ENCODE data around the gene DAB2IP.
"Not testable (repeated sequence)": the region's sequence is repeated elsewhere in the genome, so short reads cannot be mapped to it uniquely, and the experiment has no call there.

Gene DAB2IP

GRCh38 chr9:121626012-121626411 lies 25.4 kb upstream of the DAB2IP start:
- no peak for DNase-seq

- DNase-seq = no peak
These were observed 24.0 kb upstream of the DAB2IP start for GRCh38 chr9:121627427-121627826.

- no peak for DNase-seq
These were observed 23.0 kb upstream of the DAB2IP start for GRCh38 chr9:121628401-121628800.

DNA sequence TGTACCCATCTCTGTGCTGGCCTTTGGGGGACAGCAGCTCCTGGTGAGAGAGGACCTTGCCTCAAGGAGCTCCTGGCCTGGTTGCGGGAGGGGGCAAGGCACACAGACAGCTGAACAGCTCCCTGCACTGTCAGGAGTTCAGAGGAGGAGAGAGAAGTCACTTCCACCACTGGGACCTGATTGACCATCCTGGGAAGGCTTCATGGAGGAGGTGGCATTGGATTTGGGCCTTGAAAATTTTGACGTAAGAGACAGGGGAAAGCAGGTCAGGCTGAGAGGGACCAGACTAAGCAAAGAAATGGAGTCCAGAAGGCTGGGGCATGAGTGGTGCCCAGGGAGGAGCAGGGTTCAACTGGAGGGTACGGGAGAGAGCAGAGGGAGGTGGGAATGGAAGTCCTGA lies 20.3 kb upstream of the DAB2IP start:
- no peak for DNase-seq

DNA sequence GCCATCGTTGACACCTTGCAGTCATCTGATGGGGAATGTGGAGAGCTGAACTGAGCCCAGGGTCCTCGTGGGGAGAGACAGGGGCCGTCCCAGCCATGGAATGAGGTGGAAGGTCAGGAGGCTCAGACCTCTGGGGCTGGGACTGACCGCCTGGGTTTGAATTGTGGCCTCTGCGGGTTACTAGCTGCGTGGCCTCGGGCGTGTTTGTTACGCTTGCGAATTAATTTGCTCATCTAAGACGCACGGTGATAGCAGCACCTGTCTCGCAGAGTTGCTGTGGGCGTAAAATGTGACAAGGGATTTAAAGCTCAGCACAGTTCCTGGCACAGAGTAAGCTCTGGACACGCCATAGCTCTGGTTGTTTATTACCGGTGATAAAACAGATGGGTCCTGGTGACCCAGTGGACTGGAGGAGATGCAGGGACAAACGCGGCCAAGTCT lies 19.4 kb upstream of the DAB2IP start:
- no peak for DNase-seq

GRCh38 chr9:121633119-121633714 lies 18.2 kb upstream of the DAB2IP start:
- no peak for DNase-seq

DNA sequence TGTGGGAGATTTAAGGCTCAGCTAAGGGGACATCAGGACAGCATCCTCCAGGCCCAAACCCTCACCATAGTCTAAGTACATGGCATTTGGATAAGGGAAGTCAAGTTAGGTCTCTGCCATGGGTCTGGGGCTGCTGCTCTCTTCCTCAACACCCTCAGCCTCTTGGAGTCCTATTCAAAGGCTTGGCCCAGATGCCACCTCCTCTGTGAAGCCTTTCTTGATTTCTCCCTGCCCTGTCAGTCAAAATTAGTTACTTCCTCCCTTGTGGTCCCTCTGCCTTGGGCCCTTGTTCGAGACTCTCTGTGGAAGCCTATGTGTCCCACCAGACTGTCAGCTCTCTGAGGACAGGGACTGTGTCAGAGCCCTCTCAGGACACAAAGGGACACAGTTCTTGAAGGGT lies 17.7 kb upstream of the DAB2IP start:
- no peak for DNase-seq

DNA sequence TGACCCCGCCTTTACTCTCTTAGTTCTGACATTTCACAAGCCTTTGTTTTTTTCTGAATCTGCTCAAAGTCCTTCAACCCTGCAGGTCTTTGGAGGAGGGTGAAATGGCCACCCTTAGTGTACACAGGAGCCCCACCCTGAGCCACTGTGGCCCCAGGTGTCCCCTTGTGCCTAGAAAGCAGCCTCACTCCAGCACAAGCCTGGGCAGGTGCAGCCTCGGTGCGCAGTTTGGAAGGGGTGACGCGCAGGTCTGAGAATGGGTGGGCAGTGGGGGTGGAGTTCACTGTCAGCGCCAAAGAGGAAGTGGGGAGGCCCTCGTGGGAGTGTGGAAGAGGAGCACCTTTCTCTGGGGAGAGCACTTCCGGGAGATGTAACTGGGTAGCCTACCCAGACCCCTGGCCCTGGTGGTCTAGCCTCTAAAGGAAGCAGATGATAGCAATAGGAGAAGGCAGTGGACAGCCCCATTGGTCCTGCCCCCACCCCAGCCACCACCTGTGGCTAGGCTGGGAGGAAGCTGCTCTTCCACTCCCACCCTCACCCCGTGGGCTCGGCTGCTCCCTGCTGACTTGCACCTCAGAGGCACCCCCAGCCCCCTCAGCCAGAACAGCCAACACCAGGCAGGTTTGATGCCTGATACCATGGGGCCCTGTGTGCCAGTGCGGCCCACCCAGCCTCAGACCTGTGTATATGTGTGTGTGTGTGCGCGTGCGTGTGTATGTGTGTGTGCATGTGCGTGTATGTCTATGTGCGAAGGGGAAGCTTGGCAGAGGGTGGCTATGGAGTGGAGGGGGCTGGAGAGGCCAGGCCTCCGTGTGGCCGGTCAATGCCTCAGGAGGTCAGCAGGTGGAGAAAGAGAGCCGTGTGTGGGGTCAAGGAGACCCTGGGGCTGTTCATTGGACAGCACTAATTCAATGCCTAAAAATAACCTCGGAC lies 16.8 kb upstream of the DAB2IP start:
- DNase-seq = no peak

DNA sequence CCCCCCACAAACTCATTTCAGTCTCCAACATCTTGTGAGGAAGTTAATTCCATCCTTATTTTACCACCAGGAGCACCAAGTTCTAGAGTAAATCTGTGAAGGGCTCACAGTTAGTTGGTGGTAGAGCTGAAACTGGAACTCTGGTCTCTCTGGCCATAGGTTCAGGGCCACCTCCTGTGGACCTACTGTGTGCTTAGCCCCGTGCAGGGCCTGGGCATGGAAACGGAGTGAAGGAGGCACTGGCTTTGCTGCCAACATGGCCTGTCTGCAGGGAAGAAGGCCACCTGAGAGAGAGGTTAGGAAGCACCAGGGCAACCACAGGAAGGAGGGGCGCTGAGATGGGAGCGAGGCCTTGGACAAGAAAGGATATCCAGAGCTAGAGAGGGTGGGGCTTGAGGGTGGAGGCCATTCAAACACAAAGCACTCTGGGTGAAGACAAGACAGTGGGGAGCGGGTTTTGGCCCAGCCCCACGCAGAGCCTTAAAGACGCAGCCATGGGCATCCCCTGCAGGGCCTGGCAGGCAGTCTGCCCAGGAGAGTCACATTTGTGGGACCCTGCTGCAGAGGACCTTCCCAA lies 16.0 kb upstream of the DAB2IP start:
- DNase-seq = no peak

DNA sequence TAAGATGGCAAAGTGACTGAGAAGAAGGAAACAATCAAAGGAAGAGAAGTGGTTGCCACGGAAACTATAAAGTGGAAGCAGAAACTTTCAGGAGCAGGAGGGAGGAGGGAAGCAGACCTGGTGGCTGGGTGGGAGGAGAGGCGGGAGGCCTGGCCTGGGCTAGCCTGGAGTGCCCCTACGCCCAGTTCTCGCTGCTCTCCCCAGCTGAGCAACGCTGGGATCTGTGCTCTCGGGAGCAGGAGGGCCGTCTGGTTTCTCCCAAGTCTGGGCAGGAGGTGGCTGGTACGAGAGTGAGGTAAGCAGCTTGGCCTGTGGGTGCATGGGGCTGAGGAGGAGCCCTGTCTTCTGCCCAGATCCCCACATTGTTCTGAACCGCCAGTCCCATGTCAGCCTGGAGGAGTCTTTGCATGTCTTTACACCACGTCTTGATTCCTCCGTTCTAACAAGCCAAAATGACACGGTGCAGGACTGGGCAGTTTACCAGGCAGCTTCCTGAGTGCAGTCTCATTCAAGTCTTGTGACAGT lies 15.0 kb upstream of the DAB2IP start:
- no peak for DNase-seq

DNA sequence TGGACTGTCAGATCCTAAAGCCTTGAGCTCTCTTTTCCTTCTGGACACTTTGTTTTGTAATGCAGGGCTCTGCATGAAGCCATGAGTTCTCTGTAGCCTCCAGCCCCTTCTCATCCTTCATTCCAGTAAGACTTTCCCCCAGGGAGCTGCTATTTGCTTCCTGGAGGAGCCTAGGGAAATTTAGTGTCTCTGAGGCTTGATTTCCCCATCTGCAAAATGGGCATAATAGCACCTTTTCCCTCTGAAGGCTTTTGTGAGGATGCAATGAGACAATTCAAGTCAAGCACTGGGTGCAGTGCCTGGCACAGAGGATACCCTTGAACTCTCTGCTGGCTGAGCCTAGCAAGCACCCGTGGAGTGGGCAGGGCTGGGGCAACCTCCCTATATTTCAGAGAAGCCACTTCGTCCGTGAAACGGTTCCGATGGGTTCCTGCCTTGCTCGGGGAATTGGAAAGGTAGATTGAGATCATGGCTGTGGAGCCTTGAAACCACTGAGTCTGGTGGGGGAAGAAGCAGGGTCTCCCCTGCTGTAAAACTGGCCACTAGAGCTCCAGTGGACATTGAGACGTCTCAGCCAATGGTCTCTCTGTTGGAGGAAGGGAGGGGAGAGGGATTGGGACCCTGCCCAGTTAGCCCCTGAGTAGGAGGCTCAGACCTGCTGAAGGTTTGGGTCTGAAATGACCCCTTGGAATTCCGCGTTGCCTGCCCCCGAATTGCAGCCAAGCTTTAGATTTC lies 14.3 kb upstream of the DAB2IP start:
- no peak for DNase-seq

- DNase-seq = no peak
These were observed 13.7 kb upstream of the DAB2IP start for GRCh38 chr9:121637713-121638220.

- no peak for DNase-seq
These were observed 13.0 kb upstream of the DAB2IP start for GRCh38 chr9:121638399-121638798.

- no peak for DNase-seq
These were observed 12.4 kb upstream of the DAB2IP start for GRCh38 chr9:121638901-121639592.

DNA sequence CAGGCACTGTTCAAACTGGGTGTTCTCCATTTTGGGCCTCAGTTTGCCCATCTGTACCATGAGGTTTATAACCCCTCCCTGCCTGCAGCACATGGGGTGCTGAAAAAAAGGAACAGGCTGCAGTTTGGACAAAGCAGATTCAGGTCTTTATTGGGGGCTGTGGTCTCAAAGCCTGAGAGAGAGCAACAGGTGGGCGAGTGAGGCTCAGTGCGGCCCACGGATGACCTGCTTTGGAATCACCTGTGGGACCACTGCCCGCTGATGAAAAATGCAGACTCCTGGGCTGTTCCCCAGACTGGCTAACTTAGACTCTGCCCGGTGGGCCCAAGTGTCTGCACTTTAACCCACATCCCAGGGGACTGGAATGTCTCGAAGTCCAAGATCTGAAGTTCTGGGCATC lies 11.8 kb upstream of the DAB2IP start:
- no peak for DNase-seq

GRCh38 chr9:121640076-121640475 lies 11.4 kb upstream of the DAB2IP start:
- DNase-seq = no peak

DNA sequence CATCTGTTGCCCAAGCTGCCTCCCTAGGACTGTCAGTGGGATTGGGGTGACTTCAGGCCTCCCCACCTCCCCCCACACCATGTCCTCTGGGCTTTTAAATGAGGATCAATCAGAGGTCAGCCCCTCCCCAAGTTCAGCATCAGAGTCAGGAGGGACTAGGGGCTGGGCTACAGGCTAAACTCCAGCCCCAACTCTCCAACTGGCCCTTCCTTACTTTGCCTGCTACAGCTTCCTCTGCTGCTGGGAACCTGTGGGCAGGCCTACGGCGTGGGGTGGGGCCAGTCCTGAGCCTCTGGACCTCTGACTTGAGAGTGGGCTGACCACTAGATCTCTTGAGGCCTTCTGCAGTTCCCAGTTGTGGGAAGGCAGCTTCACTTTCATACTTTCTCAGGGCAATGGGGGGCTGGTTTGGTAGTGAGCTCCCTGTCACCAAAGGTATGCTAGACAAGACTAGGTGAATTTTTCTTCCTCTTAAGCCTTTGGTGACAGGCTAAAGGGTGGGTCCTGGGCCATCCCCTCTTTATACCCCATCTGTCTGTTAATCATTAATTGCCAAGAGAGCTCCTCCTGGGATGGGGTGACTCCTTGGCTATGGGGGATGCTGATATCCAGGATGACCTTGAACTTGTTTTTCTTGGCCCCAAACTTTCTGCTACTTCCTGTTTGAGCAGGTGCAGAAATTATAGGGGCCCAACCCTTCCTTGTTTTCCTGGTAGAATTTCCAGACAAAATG lies 10.8 kb upstream of the DAB2IP start:
- no peak for DNase-seq

DNA sequence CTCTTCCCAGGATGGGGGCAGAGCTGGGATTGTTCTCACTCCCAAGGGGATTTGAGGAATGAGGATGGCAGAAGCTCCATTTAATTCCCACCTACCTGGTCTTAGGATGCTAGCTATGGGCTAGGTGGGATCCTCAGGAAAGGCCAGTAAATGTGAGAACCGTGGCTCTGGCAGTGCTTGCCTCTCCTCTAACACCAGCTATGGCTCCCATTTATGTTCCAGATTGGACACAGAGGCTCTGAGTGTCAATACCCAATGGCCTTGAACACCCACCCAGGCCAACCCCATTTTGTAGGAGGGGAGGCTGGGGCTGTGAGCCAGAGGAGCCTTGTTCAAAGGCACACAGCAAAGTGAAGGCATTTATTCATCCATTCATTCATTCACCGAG lies 10.2 kb upstream of the DAB2IP start:
- DNase-seq = no peak

DNA sequence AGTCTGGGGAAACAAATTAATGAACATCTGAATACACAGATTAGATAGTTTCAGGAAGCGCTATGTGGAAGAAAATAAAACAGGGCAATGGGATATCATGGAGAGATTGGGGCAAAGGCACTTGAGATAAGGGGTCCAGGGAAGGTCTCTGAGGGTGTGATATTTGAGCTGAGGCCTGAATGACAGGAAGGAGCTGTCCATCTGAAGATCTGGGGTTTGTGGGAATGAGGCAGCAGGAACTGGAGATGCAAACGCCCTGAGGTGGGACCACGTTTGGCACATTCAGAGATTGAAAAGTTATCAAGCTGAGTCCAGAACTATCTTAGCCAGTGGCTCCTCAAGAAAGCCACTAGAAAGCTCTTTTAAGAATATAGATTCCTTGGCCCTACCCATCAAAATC lies 8.7 kb upstream of the DAB2IP start:
- DNase-seq = no peak

- no peak for DNase-seq
These were observed 8.0 kb upstream of the DAB2IP start for GRCh38 chr9:121643473-121643872.

GRCh38 chr9:121644040-121644439 lies 7.4 kb upstream of the DAB2IP start:
- DNase-seq = not testable (repeated sequence)

DNA sequence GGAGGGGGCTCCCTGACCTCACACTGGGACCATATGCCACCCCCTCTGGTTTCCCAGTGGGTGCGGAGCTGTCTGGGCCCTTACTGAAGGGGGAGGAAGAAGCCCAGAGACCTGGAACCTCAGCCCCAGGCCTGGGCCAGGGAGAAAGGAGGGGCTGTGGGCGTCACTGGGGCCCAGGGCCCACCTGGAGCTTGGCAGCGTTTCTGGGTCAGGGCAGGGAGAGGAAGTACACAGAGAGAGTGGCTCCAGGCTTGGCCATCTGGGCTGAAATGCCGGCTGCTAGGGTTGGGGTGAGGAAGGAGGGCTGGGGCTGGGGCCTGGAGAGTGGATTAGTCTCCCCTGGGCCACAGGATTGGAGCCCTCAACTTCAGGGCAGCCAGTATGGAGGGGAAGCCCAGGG lies 6.4 kb upstream of the DAB2IP start:
- no peak for DNase-seq
